Caco-2 (cell line): Measurements from ENCODE around the gene USP25. TPM values are rescaled to one million over a fixed set of nuclear protein-coding genes. Genes with fewer than 3 reads are reported as not detected.
A peak's percentile ranks its signal among the peaks of the same experiment; 100 is the strongest.

Experiments
- BruUV-seq: library from RNA; stranded (reverse); fragments of 400-500 nt; replicated peaks from 2 replicates; lab custom pipeline; 2021; lab: Mats Ljungman, UMichigan
- CTCF ChIA-PET: fragments of 300-600 bp; sonication (Branson Sonifier 250); formaldehyde crosslinking; loops from one replicate; lab custom pipeline; 2022; ENCODE audit warnings: antibody characterized with exemption; lab: Charles Lee
- POLR2A ChIA-PET: fragments of 300-600 bp; sonication (Branson Sonifier 250); formaldehyde crosslinking; loops from one replicate; lab custom pipeline; 2022; ENCODE audit warnings: antibody characterized with exemption; lab: Charles Lee
- DNase-seq, 2 experiments: peaks; one replicate each; pipeline versions ENCODE4 v3.0.0 to v3.0.0-alpha.2; 2020 to 2022
- H3K27me3 ChIP-seq: replicated peaks from 2 replicates; pipeline ENCODE4 v1.6.0; 2011; ENCODE audit warnings: low read length; ENCODE audit not compliant: control insufficient read depth, insufficient read depth
- H3K36me3 ChIP-seq: 2 replicates; pipeline ENCODE4 v1.5.1; 2011; ENCODE audit warnings: low read length; ENCODE audit not compliant: control insufficient read depth, insufficient read depth
- H3K4me1 ChIP-seq: fragments of 250-450 bp; sonication (Bioruptor Pico); 2 replicates; pipeline ENCODE4 v1.5.1; 2020; ENCODE audit warnings: mild to moderate bottlenecking
- H3K4me3 ChIP-seq: 2 replicates; pipeline ENCODE4 v1.5.1; 2011; ENCODE audit warnings: low read depth, mild to moderate bottlenecking, control low read depth, low read length
- H3K9me3 ChIP-seq: fragments of 250-450 bp; sonication (Bioruptor Pico); 2 replicates; pipeline ENCODE4 v1.5.1; 2020; ENCODE audit warnings: mild to moderate bottlenecking, moderate library complexity
- H3K27ac Mint-ChIP-seq: one replicate; pipeline ENCODE4 v1.8.0; 2022; ENCODE audit warnings: mixed read lengths; ENCODE audit not compliant: unreplicated experiment
- H3K27me3 Mint-ChIP-seq: one replicate; pipeline ENCODE4 v1.8.0; 2022; ENCODE audit warnings: mixed read lengths; ENCODE audit not compliant: insufficient read depth, unreplicated experiment
- H3K36me3 Mint-ChIP-seq: one replicate; pipeline ENCODE4 v1.8.0; 2022; ENCODE audit warnings: mild to moderate bottlenecking, mixed read lengths; ENCODE audit not compliant: insufficient read depth, unreplicated experiment
- H3K4me1 Mint-ChIP-seq: one replicate; pipeline ENCODE4 v1.8.0; 2022; ENCODE audit warnings: low read depth, mixed read lengths; ENCODE audit not compliant: unreplicated experiment
- H3K4me3 Mint-ChIP-seq: one replicate; pipeline ENCODE4 v1.8.0; 2022; ENCODE audit warnings: mild to moderate bottlenecking, moderate library complexity, mixed read lengths; ENCODE audit not compliant: unreplicated experiment
- H3K9me3 Mint-ChIP-seq: one replicate; pipeline ENCODE4 v1.8.0; 2022; ENCODE audit warnings: mixed read lengths; ENCODE audit not compliant: unreplicated experiment
- intact Hi-C: fragments of 100-400 bp; cut with micrococcal nuclease; formaldehyde crosslinking; loops from one replicate; pipeline ENCODE4 v1.10.0; 2022; ENCODE audit not compliant: unreplicated experiment
- total RNA-seq: library from RNA; stranded (reverse); gene quantifications from 2 replicates; pipeline ENCODE4 v1.2.3, GENCODE V29; 2022
- TF ChIP-seq, protein P1 (sequence below), 2 experiments: fragments of 200-600 bp in 1 of 2; IDR thresholded peaks; 1 replicate in 1 of 2; 2 replicates in 1 of 2; pipeline versions ENCODE4 v1.5.1 to v1.8.0; 2011 to 2022; ENCODE audit warnings: antibody characterized with exemption in 1 of 2, control low read depth in 1 of 2, inconsistent platforms in 1 of 2, low read depth in 1 of 2, low read length in 1 of 2, mild to moderate bottlenecking in 1 of 2, moderate library complexity in 1 of 2; ENCODE audit not compliant: insufficient read depth in 1 of 2, severe bottlenecking in 1 of 2, unreplicated experiment in 1 of 2

USP25 gene
- total RNA-seq, 1 experiment from 2014 or later: 44.3 TPM

DNA sequence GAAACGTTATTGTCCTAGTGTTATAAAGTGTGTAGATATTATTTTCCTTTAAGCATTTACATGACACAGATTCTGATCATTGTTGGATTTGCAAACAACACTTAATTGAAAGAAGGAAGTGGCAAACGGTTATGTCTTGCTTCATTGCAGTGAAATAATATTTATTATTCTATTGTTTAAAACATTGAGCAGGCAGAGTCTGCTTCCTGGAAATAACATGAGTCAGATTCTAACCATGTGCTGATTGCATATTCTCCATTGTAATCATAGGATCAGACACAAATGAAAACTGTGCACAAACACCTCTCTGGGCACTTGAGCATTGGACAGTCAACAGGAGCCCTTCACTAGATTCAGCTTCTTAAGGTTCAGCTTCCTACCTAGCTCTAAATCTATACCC lies 46.8 kb upstream of the USP25 start:
- CTCF ChIA-PET: no interaction called here
- no TSS peak for BruUV-seq

GRCh38 chr21:15686506-15686905 lies 43.3 kb upstream of the USP25 start:
- H3K4me3 ChIP-seq: no peak overlapping the region
- no peaks in the 10 kb centered on the region for H3K9me3 ChIP-seq
- peaks cover 18% of the 10 kb centered on the region for H3K4me1 Mint-ChIP-seq
- no peak overlapping the region for H3K4me3 Mint-ChIP-seq
- DNase-seq: no peak
- intact Hi-C loops: no loop called here
- H3K36me3 Mint-ChIP-seq: no peaks in the 10 kb centered on the region
- no TSS peak for BruUV-seq
- peaks cover 6% of the 10 kb centered on the region; the same call in 1 of the 2 replicates for H3K4me1 ChIP-seq
- ChIA-PET POLR2A (no interaction called here), CTCF (no interaction called here)
- H3K27me3 Mint-ChIP-seq: no peaks in the 10 kb centered on the region
- H3K36me3 ChIP-seq: no peaks in the 10 kb centered on the region
- peak overlapping the region; percentile 31 for H3K27ac Mint-ChIP-seq
- TF ChIP-seq, protein P1, sequence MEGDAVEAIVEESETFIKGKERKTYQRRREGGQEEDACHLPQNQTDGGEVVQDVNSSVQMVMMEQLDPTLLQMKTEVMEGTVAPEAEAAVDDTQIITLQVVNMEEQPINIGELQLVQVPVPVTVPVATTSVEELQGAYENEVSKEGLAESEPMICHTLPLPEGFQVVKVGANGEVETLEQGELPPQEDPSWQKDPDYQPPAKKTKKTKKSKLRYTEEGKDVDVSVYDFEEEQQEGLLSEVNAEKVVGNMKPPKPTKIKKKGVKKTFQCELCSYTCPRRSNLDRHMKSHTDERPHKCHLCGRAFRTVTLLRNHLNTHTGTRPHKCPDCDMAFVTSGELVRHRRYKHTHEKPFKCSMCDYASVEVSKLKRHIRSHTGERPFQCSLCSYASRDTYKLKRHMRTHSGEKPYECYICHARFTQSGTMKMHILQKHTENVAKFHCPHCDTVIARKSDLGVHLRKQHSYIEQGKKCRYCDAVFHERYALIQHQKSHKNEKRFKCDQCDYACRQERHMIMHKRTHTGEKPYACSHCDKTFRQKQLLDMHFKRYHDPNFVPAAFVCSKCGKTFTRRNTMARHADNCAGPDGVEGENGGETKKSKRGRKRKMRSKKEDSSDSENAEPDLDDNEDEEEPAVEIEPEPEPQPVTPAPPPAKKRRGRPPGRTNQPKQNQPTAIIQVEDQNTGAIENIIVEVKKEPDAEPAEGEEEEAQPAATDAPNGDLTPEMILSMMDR (IDR thresholded peaks at IDR 0.05; ENCODE audit: insufficient read depth in 1 of 2, low read depth in 1 of 2, low read length in 1 of 2, severe bottlenecking in 1 of 2, unreplicated experiment in 1 of 2): no peak
- peaks cover 19% of the 10 kb centered on the region for H3K9me3 Mint-ChIP-seq
- no peaks in the 10 kb centered on the region for H3K27me3 ChIP-seq

More for the DNA sequence above, 46.8 kb upstream of the USP25 start:
- TF ChIP-seq, protein P1 (IDR thresholded peaks at IDR 0.05; ENCODE audit: insufficient read depth in 1 of 2, low read depth in 1 of 2, low read length in 1 of 2, severe bottlenecking in 1 of 2, unreplicated experiment in 1 of 2): no peak
- POLR2A ChIA-PET: no interaction called here
- H3K4me1 Mint-ChIP-seq: peaks cover 18% of the 10 kb centered on the region
- Histone ChIP-seq H3K4me1 (peaks cover 6% of the 10 kb centered on the region; the same call in 1 of the 2 replicates), H3K9me3 (no peaks in the 10 kb centered on the region), H3K4me3 (no peak overlapping the region), H3K36me3 (no peaks in the 10 kb centered on the region), H3K27me3 (no peaks in the 10 kb centered on the region)
- DNase-seq: no peak
- H3K9me3 Mint-ChIP-seq: peaks cover 19% of the 10 kb centered on the region
- H3K27me3 Mint-ChIP-seq: no peaks in the 10 kb centered on the region
- no peak overlapping the region for H3K27ac Mint-ChIP-seq
- no peak overlapping the region for H3K4me3 Mint-ChIP-seq
- H3K36me3 Mint-ChIP-seq: no peaks in the 10 kb centered on the region
- intact Hi-C loops: no loop called here

GRCh38 chr21:15687208-15687607 lies 42.6 kb upstream of the USP25 start:
- peak overlapping the region; percentile 31 for H3K27ac Mint-ChIP-seq
- no peak for DNase-seq
- Histone ChIP-seq H3K4me1 (peaks cover 2% of the 10 kb centered on the region; the same call in 1 of the 2 replicates), H3K36me3 (no peaks in the 10 kb centered on the region), H3K9me3 (no peaks in the 10 kb centered on the region), H3K4me3 (no peak overlapping the region), H3K27me3 (no peaks in the 10 kb centered on the region)
- intact Hi-C loops: no loop called here
- no peak overlapping the region for H3K4me3 Mint-ChIP-seq
- no TSS peak for BruUV-seq
- no peaks in the 10 kb centered on the region for H3K27me3 Mint-ChIP-seq
- TF ChIP-seq, protein P1 (IDR thresholded peaks at IDR 0.05; ENCODE audit: insufficient read depth in 1 of 2, low read depth in 1 of 2, low read length in 1 of 2, severe bottlenecking in 1 of 2, unreplicated experiment in 1 of 2): no peak
- peaks cover 16% of the 10 kb centered on the region for H3K4me1 Mint-ChIP-seq
- POLR2A ChIA-PET: no interaction called here
- CTCF ChIA-PET: no interaction called here
- H3K9me3 Mint-ChIP-seq: peaks cover 17% of the 10 kb centered on the region
- H3K36me3 Mint-ChIP-seq: no peaks in the 10 kb centered on the region
